IMR-90 (cell line): ENCODE data around the gene UBL5. TPM values are rescaled to one million over a fixed set of nuclear protein-coding genes. Genes with fewer than 3 reads are reported as not detected.

Experiments used
- ATAC-seq: fragments of 200-7000 bp; cut with Tn5 transposase; 2 replicates; pipeline ENCODE4 v1.9.1; 2020; ENCODE audit warnings: low read depth, mild to moderate bottlenecking, moderate library complexity
- BruUV-seq: library from RNA; stranded (reverse); fragments of 400-500 nt; replicated peaks from 2 replicates; lab custom pipeline; 2021; lab: Mats Ljungman, UMichigan
- CTCF ChIA-PET: fragments of 300-600 bp; formaldehyde crosslinking; extraction: SDS; loops from one replicate; lab custom pipeline; 2021; ENCODE audit warnings: antibody characterized with exemption; lab: Yijun Ruan, JAX
- POLR2A ChIA-PET: fragments of 300-600 bp; sonication (Branson Sonifier 250); formaldehyde crosslinking; loops from one replicate; lab custom pipeline; 2022; ENCODE audit warnings: antibody characterized with exemption; ENCODE audit not compliant: unreplicated experiment; lab: Charles Lee
- DNase-seq: peaks from one replicate; pipeline ENCODE4 v3.0.0; 2013
- H2AFZ ChIP-seq: replicated peaks from 2 replicates; pipeline ENCODE3; 2013; ENCODE audit warnings: low read length, mild to moderate bottlenecking; ENCODE audit not compliant: poor library complexity
- H2AK5ac ChIP-seq: 2 replicates; pipeline ENCODE4 v1.6.1; 2013; ENCODE audit warnings: low read depth, low read length, inconsistent platforms
- H2AK9ac ChIP-seq: replicated peaks from 2 replicates; pipeline ENCODE3; 2013; ENCODE audit warnings: mild to moderate bottlenecking, low read depth, low read length, moderate library complexity; ENCODE audit not compliant: poor library complexity
- H2BK120ac ChIP-seq: 2 replicates; pipeline ENCODE4 v1.6.1; 2013; ENCODE audit warnings: low read depth, low read length, inconsistent platforms
- H2BK15ac ChIP-seq: 3 replicates; pipeline ENCODE4 v1.6.1; 2013; ENCODE audit warnings: low read depth, low read length, inconsistent platforms
- H2BK20ac ChIP-seq: 2 replicates; pipeline ENCODE4 v1.6.1; 2013; ENCODE audit warnings: low read depth, mild to moderate bottlenecking, inconsistent platforms, low read length, moderate library complexity
- H2BK5ac ChIP-seq: 2 replicates; pipeline ENCODE4 v1.6.1; 2013; ENCODE audit warnings: mild to moderate bottlenecking, low read depth, low read length, inconsistent platforms; ENCODE audit not compliant: poor library complexity, severe bottlenecking
- H3K14ac ChIP-seq: replicated peaks from 2 replicates; pipeline ENCODE4 v1.6.1; 2013; ENCODE audit warnings: low read depth, low read length, inconsistent platforms
- H3K18ac ChIP-seq: 2 replicates; pipeline ENCODE4 v1.6.1; 2013; ENCODE audit warnings: low read depth, low read length, control low read depth
- H3K23ac ChIP-seq: 2 replicates; pipeline ENCODE4 v1.6.1; 2013; ENCODE audit warnings: low read depth, low read length, inconsistent platforms
- H3K27ac ChIP-seq: 2 replicates; pipeline ENCODE4 v1.5.1; 2013; ENCODE audit warnings: mild to moderate bottlenecking, control low read depth, low read length; ENCODE audit not compliant: insufficient read depth
- H3K27me3 ChIP-seq: 2 replicates; pipeline ENCODE4 v1.6.1; 2013; ENCODE audit warnings: low read length; ENCODE audit not compliant: control insufficient read depth, insufficient read depth
- H3K36me3 ChIP-seq: 2 replicates; pipeline ENCODE4 v1.6.1; 2013; ENCODE audit warnings: low read length, mixed read lengths; ENCODE audit not compliant: control insufficient read depth, insufficient read depth
- H3K4ac ChIP-seq: 2 replicates; pipeline ENCODE4 v1.6.1; 2013; ENCODE audit warnings: low read depth, low read length, inconsistent platforms
- H3K4me1 ChIP-seq: 2 replicates; pipeline ENCODE4 v1.6.1; 2013; ENCODE audit warnings: low read length, mixed read lengths; ENCODE audit not compliant: control insufficient read depth, insufficient read depth
- H3K4me2 ChIP-seq: 2 replicates; pipeline ENCODE4 v1.6.1; 2013; ENCODE audit warnings: low read depth, mild to moderate bottlenecking, control low read depth, low read length, moderate library complexity
- H3K4me3 ChIP-seq: 2 replicates; pipeline ENCODE4 v1.5.1; 2013; ENCODE audit warnings: low read depth, mild to moderate bottlenecking, control low read depth, low read length, moderate library complexity; ENCODE audit not compliant: insufficient read depth
- H3K56ac ChIP-seq: 2 replicates; pipeline ENCODE4 v1.6.1; 2013; ENCODE audit warnings: low read length, inconsistent platforms; ENCODE audit not compliant: insufficient read depth; ENCODE audit errors: extremely low read depth
- H3K79me1 ChIP-seq, 2 experiments: 2 replicates each; pipeline ENCODE4 v1.6.1; 2013; ENCODE audit warnings: low read length in 2 of 2, inconsistent platforms in 1 of 2, low read depth in 1 of 2
- H3K9ac ChIP-seq: 2 replicates; pipeline ENCODE4 v1.6.1; 2013; ENCODE audit warnings: low read depth, low read length, control low read depth
- H3K9me1 ChIP-seq: 2 replicates; pipeline ENCODE4 v1.6.1; 2013; ENCODE audit warnings: low read length, inconsistent platforms; ENCODE audit not compliant: insufficient read depth
- H3K9me3 ChIP-seq: 2 replicates; pipeline ENCODE4 v1.6.1; 2013; ENCODE audit warnings: low read length; ENCODE audit not compliant: control insufficient read depth, insufficient read depth
- H4K20me1 ChIP-seq: 2 replicates; pipeline ENCODE4 v1.6.1; 2013; ENCODE audit warnings: low read length, inconsistent platforms; ENCODE audit not compliant: insufficient read depth
- H4K5ac ChIP-seq: 2 replicates; pipeline ENCODE4 v1.6.1; 2013; ENCODE audit warnings: mild to moderate bottlenecking, low read depth, low read length, control low read depth
- H4K8ac ChIP-seq, 2 experiments: 2 replicates each; pipeline ENCODE4 v1.6.1; 2013; ENCODE audit warnings: low read depth in 2 of 2, low read length in 2 of 2, control low read depth in 1 of 2, inconsistent platforms in 1 of 2
- H4K91ac ChIP-seq: 2 replicates; pipeline ENCODE4 v1.6.1; 2013; ENCODE audit warnings: low read depth, low read length, inconsistent platforms; ENCODE audit not compliant: insufficient read depth
- BHLHE40 ChIP-seq: fragments of 150-350 bp; IDR thresholded peaks from 2 replicates; pipeline ENCODE4 v1.6.1; 2016; ENCODE audit warnings: mild to moderate bottlenecking, low read depth, low read length
- CEBPB ChIP-seq: IDR thresholded peaks from 2 replicates; pipeline ENCODE4 v1.6.1; 2012; ENCODE audit warnings: low read depth, low read length, improper control_type of control experiment
- CTCF ChIP-seq: conservative IDR thresholded peaks from 2 replicates; pipeline ENCODE4 v1.5.1; 2012; ENCODE audit warnings: mild to moderate bottlenecking, low read depth, low read length, improper control_type of control experiment
- ELK1 ChIP-seq: fragments of 150-350 bp; IDR thresholded peaks from 2 replicates; pipeline ENCODE4 v1.6.1; 2016; ENCODE audit warnings: low read depth, mild to moderate bottlenecking, low read length, moderate library complexity, borderline replicate concordance
- FOS ChIP-seq: fragments of 150-350 bp; IDR thresholded peaks from 2 replicates; pipeline ENCODE4 v1.6.1; 2016; ENCODE audit warnings: low read depth, low read length
- MAFK ChIP-seq: IDR thresholded peaks from 2 replicates; pipeline ENCODE4 v1.6.1; 2012; ENCODE audit warnings: low read depth, low read length, improper control_type of control experiment
- MAZ ChIP-seq: IDR thresholded peaks from 2 replicates; pipeline ENCODE4 v1.6.1; 2012; ENCODE audit warnings: low read depth, mild to moderate bottlenecking, low read length, improper control_type of control experiment, moderate library complexity, borderline replicate concordance
- MXI1 ChIP-seq: IDR thresholded peaks from 2 replicates; pipeline ENCODE4 v1.6.1; 2012; ENCODE audit warnings: low read depth, mild to moderate bottlenecking, low read length, moderate library complexity, borderline replicate concordance
- NFE2L2 ChIP-seq: fragments of 150-350 bp; IDR thresholded peaks from 2 replicates; pipeline ENCODE4 v1.6.1; 2016; ENCODE audit warnings: low read depth, mild to moderate bottlenecking, low read length
- POLR2A ChIP-seq: IDR thresholded peaks from 2 replicates; pipeline ENCODE4 v1.6.1; 2012; ENCODE audit warnings: mild to moderate bottlenecking, low read depth, low read length
- RAD21 ChIP-seq: IDR thresholded peaks from 2 replicates; pipeline ENCODE4 v1.6.1; 2012; ENCODE audit warnings: low read length, improper control_type of control experiment
- RCOR1 ChIP-seq: IDR thresholded peaks from 2 replicates; pipeline ENCODE4 v1.6.1; 2012; ENCODE audit warnings: mild to moderate bottlenecking, low read length, improper control_type of control experiment; ENCODE audit not compliant: insufficient replicate concordance
- RFX5 ChIP-seq: IDR thresholded peaks from 2 replicates; pipeline ENCODE4 v1.8.0; 2012; ENCODE audit warnings: low read depth, mild to moderate bottlenecking, low read length, moderate library complexity
- SMC3 ChIP-seq: fragments of 150-350 bp; IDR thresholded peaks from 2 replicates; pipeline ENCODE4 v1.6.1; 2016; ENCODE audit warnings: low read depth, mild to moderate bottlenecking, antibody characterized with exemption, low read length, moderate library complexity
- USF2 ChIP-seq: fragments of 150-350 bp; IDR thresholded peaks from 2 replicates; pipeline ENCODE4 v1.6.1; 2017; ENCODE audit warnings: mild to moderate bottlenecking, antibody characterized with exemption, low read length, low read depth
- WGBS, 2 experiments: methylation state at CpG; one replicate each; pipeline versions ENCODE4 v1.1.5 to v1.1.7; 2013; ENCODE audit warnings: missing lambda C conversion rate in 2 of 2; ENCODE audit not compliant: insufficient read length in 1 of 2; ENCODE audit errors: extremely low coverage in 2 of 2; 5-methylcytosine and 5-hydroxymethylcytosine counted together
- dilution Hi-C: fragments of 300-500 bp; cut with HindIII; formaldehyde crosslinking; loops from one replicate; pipeline ENCODE4 v1.14.3; 2018; ENCODE audit warnings: low sequenced_read_pairs; ENCODE audit not compliant: unreplicated experiment
- in situ Hi-C: fragments of 300-500 bp; cut with MboI; formaldehyde crosslinking; loops from 3 replicates; pipeline ENCODE4 v1.14.3; 2019; ENCODE audit warnings: low sequenced_read_pairs, inconsistent platforms, mixed read lengths
- intact Hi-C: fragments of 100-400 bp; cut with micrococcal nuclease; formaldehyde crosslinking; loops from 2 replicates; pipeline ENCODE4 v1.10.0; 2022
- polyA plus RNA-seq, 3 experiments: library from polyadenylated mRNA; depleted of rRNA; stranded (reverse); fragments of >200 nt; gene quantifications; 2 replicates each; pipeline ENCODE4 v1.2.3, GENCODE V29; 2012; ENCODE audit warnings: low replicate concordance in 1 of 3
- total RNA-seq: library from RNA; depleted of rRNA; stranded (reverse); fragments of >200 nt; gene quantifications from 2 replicates; pipeline ENCODE4 v1.2.3, GENCODE V29; 2012

The UBL5 gene
- total and polyA plus RNA-seq, 2 of the 4 experiments (the other 2 are of a cell fraction), result 434 to 1,091 TPM

- Histone ChIP-seq H3K4me2 (no peak overlapping the region), H2AK5ac (no peak overlapping the region), H2AK9ac (no peak overlapping the region), H3K23ac (no peak overlapping the region), H3K4me1 (peaks cover 5% of the 10 kb centered on the region), H3K9ac (no peak overlapping the region), H4K91ac (no peak overlapping the region), H2AFZ (no peak overlapping the region), H2BK120ac (no peak overlapping the region), H3K36me3 (peaks cover 24% of the 10 kb centered on the region), H2BK20ac (no peak overlapping the region), H3K9me3 (no peaks in the 10 kb centered on the region), H3K18ac (no peak overlapping the region), H2BK5ac (no peak overlapping the region), H3K4ac (no peak overlapping the region), H4K8ac (no peak overlapping the region), H2BK15ac (no peak overlapping the region), H3K79me1 (peaks cover 17 to 55% of the 10 kb centered on the region in 2 experiments), H3K27me3 (no peaks in the 10 kb centered on the region), H4K5ac (no peak overlapping the region), H3K56ac (no peak overlapping the region), H4K20me1 (peaks cover 20% of the 10 kb centered on the region), H3K14ac (no peak overlapping the region), H3K9me1 (peaks cover 9% of the 10 kb centered on the region; the same call in 1 of the 2 replicates), H3K4me3 (no peak overlapping the region), H3K27ac (no peak overlapping the region)
- 86% methylated on average over 4 of the region's 23 CpGs; no CpG with 5 or more reads in 1 of the 2 experiments for WGBS, 2 experiments
- in situ Hi-C loops, result no loop called here
- ATAC-seq, result no peak
- ChIA-PET POLR2A (interaction anchor here (0.6 kb wide), 1 partner anchor 26 kb away, joined by 7 read pairs; no protein-coding TSS in a partner anchor), CTCF (no interaction called here)
- TF ChIP-seq RCOR1 (no peak), MAZ (no peak), SMC3 (no peak), RAD21 (no peak), ELK1 (no peak), USF2 (no peak), CEBPB (no peak), MXI1 (no peak), BHLHE40 (no peak), CTCF (no peak), RFX5 (no peak), MAFK (no peak), POLR2A (no peak), NFE2L2 (no peak), FOS (no peak)
- intact Hi-C loops, result no loop called here
- BruUV-seq, result no TSS peak
- dilution Hi-C loops, result no loop called here
- DNase-seq, result no peak
Observed at GRCh38 chr19:9848762-9849161, 21.0 kb downstream of the UBL5 start.
